Right atrium auricular region (tissue), 2 donors: ENCODE measurements around the gene LIX1. TPM values are rescaled to one million over a fixed set of nuclear protein-coding genes. Genes with fewer than 3 reads are reported as not detected.

Experiments
- DNase-seq: peaks from one replicate; pipeline ENCODE4 v3.0.0-alpha.2; 2019; ENCODE audit warnings: low spot score
- H3K27ac ChIP-seq, 2 donors: fragments of 200-600 bp; sonication (generic); 1 replicate in 1 of 2; 2 replicates in 1 of 2; pipeline ENCODE4 v1.5.1; 2016 to 2019
- H3K27me3 ChIP-seq, 2 donors: fragments of 200-600 bp; sonication (generic); one replicate each; pipeline versions ENCODE4 v1.5.1 to v1.6.0; 2017 to 2019
- H3K36me3 ChIP-seq: fragments of 200-600 bp; sonication (generic); one replicate; pipeline ENCODE4 v1.5.1; 2016
- H3K4me1 ChIP-seq, 2 donors: fragments of 200-600 bp; sonication (generic); one replicate each; pipeline versions ENCODE4 v1.5.1 to v1.6.0; 2017 to 2019
- H3K4me3 ChIP-seq, 2 donors: fragments of 200-600 bp; sonication (generic); 1 replicate in 1 of 2; 2 replicates in 1 of 2; pipeline ENCODE4 v1.5.1; 2017 to 2019; ENCODE audit warnings: mild to moderate bottlenecking in 1 of 2, moderate library complexity in 1 of 2
- H3K9me3 ChIP-seq, 2 donors: fragments of 200-600 bp; sonication (generic); one replicate each; pipeline ENCODE4 v1.5.1; 2019
- total RNA-seq, 2 donors: library from RNA; depleted of rRNA; stranded (reverse); fragments of >200 nt; gene quantifications; one replicate each; pipeline ENCODE4 v1.1.0, GENCODE V29; 2016
- TF ChIP-seq, protein P1 (sequence below), 2 donors: fragments of 200-600 bp; sonication (generic); IDR thresholded peaks; one replicate each; pipeline ENCODE4 v1.5.1; 2019; ENCODE audit warnings: antibody characterized with exemption in 2 of 2

Gene LIX1
- total RNA-seq, 2 donors from 2014 or later, result not detected

DNA sequence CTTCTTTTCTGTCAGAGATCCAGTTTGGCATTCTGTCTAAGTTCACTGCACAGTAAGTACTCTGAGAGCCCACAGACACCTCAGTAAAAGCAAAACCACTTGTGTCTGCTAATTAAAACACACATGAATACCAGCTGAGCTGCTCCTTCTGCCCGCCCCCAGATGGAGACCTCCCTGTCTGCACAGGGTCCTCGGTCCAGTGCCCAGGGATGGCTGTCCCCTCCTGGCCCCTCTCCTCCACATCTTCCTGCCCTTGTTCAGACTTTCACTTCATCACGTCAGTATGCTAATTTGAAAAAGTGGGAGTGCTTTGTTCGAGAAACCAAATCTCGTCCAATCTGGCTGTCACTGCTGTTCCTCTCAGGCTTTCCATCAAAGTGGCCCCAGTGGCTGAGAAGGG lies 43.5 kb downstream of the LIX1 start:
- Histone ChIP-seq H3K36me3 (no peaks in the 10 kb centered on the region), H3K9me3 (no peaks in the 10 kb centered on the region), H3K27me3 (no peaks in the 10 kb centered on the region), H3K4me3 (peak overlapping the region; percentile 20 to 29), H3K27ac (peak overlapping the region; percentile 55 to 80), H3K4me1 (peaks cover 0 to 10% of the 10 kb centered on the region in 2 donors)
- TF ChIP-seq, protein P1, sequence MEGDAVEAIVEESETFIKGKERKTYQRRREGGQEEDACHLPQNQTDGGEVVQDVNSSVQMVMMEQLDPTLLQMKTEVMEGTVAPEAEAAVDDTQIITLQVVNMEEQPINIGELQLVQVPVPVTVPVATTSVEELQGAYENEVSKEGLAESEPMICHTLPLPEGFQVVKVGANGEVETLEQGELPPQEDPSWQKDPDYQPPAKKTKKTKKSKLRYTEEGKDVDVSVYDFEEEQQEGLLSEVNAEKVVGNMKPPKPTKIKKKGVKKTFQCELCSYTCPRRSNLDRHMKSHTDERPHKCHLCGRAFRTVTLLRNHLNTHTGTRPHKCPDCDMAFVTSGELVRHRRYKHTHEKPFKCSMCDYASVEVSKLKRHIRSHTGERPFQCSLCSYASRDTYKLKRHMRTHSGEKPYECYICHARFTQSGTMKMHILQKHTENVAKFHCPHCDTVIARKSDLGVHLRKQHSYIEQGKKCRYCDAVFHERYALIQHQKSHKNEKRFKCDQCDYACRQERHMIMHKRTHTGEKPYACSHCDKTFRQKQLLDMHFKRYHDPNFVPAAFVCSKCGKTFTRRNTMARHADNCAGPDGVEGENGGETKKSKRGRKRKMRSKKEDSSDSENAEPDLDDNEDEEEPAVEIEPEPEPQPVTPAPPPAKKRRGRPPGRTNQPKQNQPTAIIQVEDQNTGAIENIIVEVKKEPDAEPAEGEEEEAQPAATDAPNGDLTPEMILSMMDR (IDR thresholded peaks at IDR 0.05), result no peak
- DNase-seq, result no peak

DNA sequence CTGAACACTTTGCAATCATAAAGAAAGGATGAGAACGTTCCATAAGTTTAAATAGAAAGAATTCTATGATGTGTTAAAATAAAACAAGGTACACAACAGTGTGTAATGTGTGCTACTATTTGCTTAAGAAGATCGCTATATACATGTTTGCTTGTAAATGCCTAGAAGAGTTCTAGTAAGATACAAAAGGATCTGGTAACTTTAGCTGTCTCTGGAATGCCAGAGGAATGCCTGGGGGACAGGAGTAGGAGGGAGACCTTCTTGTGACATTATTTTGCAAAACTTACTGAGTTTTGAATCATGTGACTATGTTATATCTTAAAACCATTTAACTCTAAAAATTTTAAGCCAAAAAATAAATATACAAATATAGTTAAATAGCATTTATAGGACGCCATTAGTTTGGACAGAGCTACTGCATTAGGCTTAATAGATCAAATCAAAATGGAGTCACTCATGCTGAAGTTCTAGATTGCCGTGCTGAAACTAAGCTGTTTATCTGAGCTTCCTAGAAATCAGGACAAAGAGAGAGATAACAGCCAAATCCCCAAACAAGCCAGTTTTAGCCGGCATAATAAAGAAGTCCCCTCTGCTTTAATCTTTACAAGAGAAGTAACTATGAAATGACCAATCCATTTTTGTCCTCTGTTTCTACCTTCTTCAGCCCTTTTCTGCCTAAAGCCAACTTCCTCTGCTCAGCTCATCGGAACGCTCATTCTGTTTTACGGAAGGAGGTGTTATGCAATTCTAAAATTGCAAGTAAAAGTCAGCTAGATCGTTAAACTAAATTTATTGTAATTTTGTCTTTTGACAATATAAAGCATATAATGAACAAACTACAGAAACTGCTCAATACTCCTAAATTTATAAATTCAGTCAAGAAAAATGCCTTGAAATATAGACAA lies 44.8 kb downstream of the LIX1 start:
- Histone ChIP-seq H3K27ac (no peak overlapping the region), H3K27me3 (no peaks in the 10 kb centered on the region), H3K9me3 (no peaks in the 10 kb centered on the region), H3K36me3 (no peaks in the 10 kb centered on the region), H3K4me3 (no peak overlapping the region), H3K4me1 (peaks cover 0 to 10% of the 10 kb centered on the region in 2 donors)
- TF ChIP-seq, protein P1 (IDR thresholded peaks at IDR 0.05), result no peak
- no peak for DNase-seq

GRCh38 chr5:97096846-97097245 lies 45.6 kb downstream of the LIX1 start:
- H3K4me1 ChIP-seq, result peaks cover 0 to 10% of the 10 kb centered on the region in 2 donors
- no peaks in the 10 kb centered on the region for H3K27me3 ChIP-seq
- no peaks in the 10 kb centered on the region for H3K9me3 ChIP-seq
- H3K4me3 ChIP-seq, result no peak overlapping the region
- H3K27ac ChIP-seq, result no peak overlapping the region
- no peak for DNase-seq
- TF ChIP-seq, protein P1 (IDR thresholded peaks at IDR 0.05), result no peak
- H3K36me3 ChIP-seq, result no peaks in the 10 kb centered on the region

DNA sequence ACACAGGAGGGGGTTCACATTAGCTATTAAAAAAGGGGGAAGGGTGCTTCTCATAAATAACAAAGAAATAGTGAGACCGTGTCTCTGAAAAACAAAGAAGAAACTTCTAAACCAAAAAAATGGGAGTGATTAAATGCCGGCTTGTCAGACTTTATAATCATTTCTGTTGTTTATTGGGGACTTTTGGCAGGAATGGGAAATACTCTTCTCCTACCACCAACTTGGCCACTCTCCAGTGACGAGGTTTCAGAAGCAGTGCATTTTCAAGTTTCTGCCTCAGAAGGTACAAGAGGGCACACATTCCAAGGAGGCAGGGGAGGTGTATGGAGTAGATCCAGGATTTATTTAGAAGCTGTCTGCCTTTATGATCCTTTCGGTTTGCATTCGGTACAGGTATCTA lies 46.2 kb downstream of the LIX1 start:
- H3K27ac ChIP-seq, result no peak overlapping the region
- H3K9me3 ChIP-seq, result no peaks in the 10 kb centered on the region
- TF ChIP-seq, protein P1 (IDR thresholded peaks at IDR 0.05), result no peak
- H3K4me1 ChIP-seq, result peaks cover 0 to 10% of the 10 kb centered on the region in 2 donors
- H3K4me3 ChIP-seq, result no peak overlapping the region
- DNase-seq, result no peak
- no peaks in the 10 kb centered on the region for H3K27me3 ChIP-seq
- no peaks in the 10 kb centered on the region for H3K36me3 ChIP-seq

DNA sequence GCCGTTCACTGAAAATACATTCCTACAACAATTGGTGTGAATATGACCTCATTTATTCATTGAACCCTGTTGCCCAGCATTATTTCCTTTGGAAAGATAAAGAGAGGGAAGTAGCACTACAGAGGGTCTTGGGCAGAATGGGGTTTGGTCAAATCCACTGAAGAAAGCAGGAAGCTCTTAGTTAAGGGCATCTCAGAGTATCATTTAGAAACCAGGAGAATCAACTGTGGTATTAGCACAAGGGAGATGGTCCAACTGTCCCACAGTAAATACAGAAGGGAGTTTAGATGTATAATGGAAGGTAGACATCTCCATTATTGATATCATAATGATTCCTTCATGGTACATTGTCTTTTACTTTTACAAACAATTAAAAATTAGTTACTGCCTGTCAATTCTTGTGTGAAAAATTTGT lies 47.1 kb downstream of the LIX1 start:
- no peak for DNase-seq
- Histone ChIP-seq H3K4me3 (no peak overlapping the region), H3K4me1 (peaks cover 0 to 10% of the 10 kb centered on the region in 2 donors), H3K9me3 (no peaks in the 10 kb centered on the region), H3K36me3 (no peaks in the 10 kb centered on the region), H3K27ac (no peak overlapping the region), H3K27me3 (no peaks in the 10 kb centered on the region)
- TF ChIP-seq, protein P1 (IDR thresholded peaks at IDR 0.05), result no peak
